ACHN (cell line): Measurements from ENCODE around the gene PGF.

Experiments used
- DNase-seq: peaks from one replicate; pipeline ENCODE4 v3.0.0-alpha.2; 2015
- in situ Hi-C: cut with HindIII; loops from 2 replicates; pipeline ENCODE4 v1.10.0; 2017; ENCODE audit warnings: low sequenced_read_pairs, low pct_ligation_motif_present, low pct_unique_long_range_greater_than_20kb

PGF gene

GRCh38 chr14:74979442-74980397 is 24.3 kb upstream of the PGF start:
- peak; percentile 8 for DNase-seq
- in situ Hi-C loops: no loop called here

DNA sequence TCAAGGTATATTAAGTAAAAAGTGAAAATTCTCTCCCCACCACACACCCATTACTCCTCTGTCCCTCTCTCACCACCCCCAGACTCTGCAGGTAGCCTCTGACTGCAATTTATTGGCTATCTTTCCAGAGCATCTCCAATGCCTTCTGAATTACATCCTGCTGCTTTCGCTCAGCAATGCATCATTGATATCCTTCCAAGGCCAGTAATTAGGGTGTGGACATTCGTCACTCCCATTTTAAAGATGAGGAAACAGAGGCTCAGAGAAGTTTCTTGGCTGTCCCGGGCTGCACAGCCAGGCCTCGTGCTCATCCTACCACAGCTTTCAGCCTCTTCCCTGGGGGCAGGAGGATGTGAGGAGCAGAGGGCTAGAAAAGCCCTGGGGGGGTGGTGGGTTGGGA is 23.6 kb upstream of the PGF start:
- no peak for DNase-seq
- in situ Hi-C loops: no loop called here

DNA sequence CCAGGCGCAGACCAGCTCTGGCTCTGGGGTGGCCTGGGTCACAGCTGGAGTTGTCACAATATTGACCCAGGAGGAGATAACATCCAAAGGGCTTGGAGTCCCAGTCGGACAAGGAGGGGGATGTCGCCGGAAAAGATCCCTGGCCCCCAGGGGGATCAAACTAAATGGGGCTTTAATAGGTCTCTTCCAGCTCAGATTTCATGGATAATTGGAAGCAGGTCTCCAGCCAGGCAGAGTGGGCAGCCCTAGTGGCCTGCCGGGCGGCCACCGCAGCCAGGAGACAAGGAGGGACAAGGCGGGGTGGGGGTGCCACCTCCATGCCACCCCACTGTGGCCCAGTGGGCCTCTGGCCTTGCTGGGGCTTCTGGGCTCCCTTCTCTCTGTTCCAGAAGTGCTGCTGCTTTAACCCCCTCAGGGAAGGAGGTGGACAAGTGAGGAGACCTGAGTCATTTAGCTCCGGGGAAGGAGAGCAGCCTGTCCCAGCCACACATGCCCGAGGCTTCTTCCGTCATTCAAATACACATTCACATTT is 23.1 kb upstream of the PGF start:
- in situ Hi-C loops: no loop called here
- no peak for DNase-seq

DNA sequence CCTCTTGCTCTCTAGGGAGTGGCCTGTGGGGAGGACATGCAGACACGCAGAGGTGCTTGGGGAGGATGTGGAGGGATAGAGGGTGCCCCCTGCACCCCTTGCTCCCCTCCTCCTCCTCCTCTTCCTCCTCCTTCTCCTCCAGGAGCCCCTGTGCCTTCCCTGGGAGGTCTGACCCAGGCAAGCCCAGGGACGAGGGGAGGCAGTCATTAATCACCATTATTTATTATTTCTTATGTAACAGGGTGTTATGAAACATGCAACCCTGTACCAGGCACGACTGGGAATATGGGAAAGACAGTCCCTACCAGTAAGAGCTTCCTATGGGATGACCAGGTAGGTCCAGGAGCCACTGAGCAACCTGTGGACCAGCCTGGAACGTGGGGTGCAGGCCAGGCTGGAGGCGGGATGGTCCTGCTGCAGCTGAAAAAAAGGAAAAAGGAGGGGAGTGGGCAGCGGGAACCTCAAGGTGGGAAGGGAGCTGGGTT is 22.5 kb upstream of the PGF start:
- in situ Hi-C loops: no loop called here
- no peak for DNase-seq

- in situ Hi-C loops: no loop called here
Measured at GRCh38 chr14:74977164-74977900, 21.9 kb upstream of the PGF start.

DNA sequence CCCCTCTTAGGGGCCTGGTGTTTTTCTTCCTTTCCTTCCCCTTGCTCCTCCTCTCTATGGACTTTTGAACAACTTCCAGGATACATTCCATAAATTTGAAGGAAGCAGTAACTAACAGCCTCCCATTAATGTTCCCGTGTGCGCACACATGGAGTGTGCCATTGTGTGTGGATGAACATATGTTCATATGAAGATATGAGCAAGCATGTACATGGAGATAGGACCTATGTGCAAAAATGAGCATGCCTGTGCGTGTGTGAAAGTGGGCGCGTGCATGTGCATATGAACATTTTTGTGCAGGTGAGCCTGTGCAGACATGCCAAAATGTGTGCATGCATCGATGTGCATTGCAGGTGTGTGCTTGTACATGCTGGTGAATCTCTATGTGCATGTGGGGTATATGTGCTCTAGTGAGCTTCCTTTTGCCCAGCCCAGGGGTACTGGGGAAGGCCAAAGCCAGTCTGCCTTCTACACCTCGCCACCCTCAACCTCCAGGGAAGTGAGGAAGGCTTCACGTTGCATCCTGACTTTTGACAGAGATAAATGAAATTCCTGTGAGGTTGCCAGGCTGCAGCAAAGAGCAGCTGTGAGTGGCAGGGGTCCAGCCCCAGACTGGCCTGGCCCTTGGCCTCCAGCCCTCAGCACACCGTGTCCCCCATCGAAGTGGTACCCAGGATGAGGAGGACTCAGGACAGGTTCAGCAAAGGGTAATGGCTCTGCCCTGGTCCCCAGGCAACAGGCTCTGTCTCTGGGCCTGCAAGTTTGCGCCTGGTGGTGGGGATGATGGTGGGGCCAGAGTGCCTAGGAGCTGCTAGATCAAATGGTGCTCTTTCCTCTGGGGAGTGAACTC is 21.1 kb upstream of the PGF start:
- in situ Hi-C loops: no loop called here
- no peak for DNase-seq

More at GRCh38 chr14:74977164-74977900, 21.9 kb upstream of the PGF start:
- no peak for DNase-seq

DNA sequence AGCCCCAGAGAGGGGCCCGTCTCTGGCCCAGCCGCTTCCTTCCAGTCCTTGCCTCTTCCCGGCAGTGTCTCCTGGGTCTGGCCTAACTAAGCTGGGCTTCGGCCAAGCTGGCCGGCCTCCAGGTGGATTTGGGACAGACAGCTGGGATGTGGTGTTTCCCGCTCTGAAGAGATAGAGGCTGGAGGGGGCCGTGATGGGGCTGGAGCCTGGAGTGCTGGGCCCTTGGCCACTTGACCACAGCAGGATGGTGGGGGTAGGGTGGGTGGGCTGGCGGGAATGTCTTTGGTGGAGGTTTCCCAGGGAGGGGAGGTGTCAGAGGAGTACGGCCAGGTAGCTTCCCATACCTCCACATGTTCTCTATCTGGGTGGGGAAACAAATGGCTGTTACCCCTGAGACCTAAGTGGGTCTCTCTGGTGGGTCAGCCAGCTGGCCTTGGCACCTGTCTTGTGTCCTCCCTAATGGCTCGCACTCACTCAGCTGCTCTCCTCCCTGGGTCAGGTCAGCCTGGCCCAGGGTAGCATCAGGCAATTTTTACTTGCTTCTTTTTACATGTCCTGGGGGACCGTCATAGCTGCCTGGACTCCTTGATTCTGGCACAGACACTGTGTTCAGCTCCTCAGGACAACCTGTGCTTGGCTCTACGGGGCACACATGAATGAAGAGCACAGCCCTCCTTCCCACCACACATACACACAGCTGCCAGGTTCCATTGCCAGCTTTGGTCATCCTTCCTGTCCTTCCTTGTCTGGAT is 19.8 kb upstream of the PGF start:
- in situ Hi-C loops: no loop called here
- DNase-seq: no peak

DNA sequence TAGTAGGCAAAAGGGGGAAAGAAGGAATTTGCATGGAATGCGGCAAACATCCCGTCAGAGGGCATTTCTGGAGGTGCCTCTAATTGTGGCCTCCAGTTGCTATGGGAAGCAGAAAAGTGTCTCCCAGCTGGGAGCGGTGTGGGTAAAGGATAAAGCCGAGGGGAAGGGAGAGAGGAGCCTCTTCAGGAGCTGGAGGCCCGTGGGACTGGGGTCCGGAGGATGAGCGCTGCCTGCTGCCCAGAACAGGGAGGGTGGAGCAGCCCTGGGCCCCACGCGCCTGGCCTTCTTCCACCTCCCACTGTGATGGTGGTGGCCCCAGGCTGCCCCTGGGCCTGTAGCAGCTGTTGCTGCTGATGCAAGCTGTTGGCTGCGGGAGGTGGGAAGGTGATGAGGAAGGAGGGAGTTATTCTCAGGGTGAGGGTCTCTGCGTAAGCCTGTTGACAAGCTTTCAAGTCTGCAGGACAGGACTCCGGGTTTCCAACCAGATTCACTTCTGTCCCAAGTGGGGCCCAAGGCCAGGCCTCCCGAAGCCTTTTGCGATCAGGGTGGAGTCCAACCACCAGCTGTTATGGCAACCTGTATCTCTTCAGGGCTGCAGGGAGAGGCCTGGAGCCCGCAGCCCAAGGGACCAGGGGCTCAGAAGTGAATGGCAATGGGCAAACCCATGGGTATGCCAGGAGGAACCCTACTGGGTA is 19.1 kb upstream of the PGF start:
- in situ Hi-C loops: no loop called here
- DNase-seq: no peak

- in situ Hi-C loops: no loop called here
- DNase-seq: no peak
Measured at GRCh38 chr14:74973905-74974363, 18.5 kb upstream of the PGF start.

DNA sequence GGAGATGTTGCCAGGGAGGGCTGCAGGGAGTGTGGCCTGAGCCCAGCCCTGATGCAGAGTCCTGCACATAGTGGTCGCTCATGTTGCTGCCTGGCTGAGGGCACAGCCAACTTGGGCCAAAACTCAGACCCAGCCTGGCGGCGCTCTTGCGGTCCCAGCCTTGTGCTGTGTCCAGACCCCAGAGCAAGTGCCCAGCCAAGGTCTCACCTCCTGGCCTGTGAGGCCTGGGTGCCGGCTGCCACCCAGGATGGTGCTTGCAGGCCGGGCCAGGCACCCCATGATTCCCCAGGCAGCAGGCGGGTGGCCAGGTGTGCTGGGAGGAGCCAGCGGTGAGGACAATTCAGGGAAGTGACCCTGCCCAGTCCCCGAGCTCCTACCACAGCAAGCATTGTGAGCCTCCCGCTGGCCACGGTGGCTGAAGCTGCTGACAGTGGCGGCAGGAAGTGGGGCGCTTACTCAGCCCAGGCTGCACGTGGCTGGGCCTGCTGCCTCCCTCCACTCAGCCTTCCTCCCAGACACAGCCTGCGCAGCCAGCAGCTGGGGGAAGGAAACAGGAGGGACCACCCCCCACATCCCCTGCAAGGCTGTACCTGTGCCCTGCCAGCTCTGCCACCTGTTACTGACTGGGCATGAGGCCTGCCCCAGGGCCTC is 17.7 kb upstream of the PGF start:
- in situ Hi-C loops: no loop called here
- DNase-seq: no peak

- in situ Hi-C loops: no loop called here
- DNase-seq: no peak
Measured at GRCh38 chr14:74968811-74969210, 13.4 kb upstream of the PGF start.

- in situ Hi-C loops: no loop called here
- DNase-seq: no peak
Measured at GRCh38 chr14:74965486-74966153, 10.2 kb upstream of the PGF start.

GRCh38 chr14:74964787-74965485 is 9.5 kb upstream of the PGF start:
- DNase-seq: no peak
- in situ Hi-C loops: no loop called here

- in situ Hi-C loops: no loop called here
- DNase-seq: no peak
Measured at GRCh38 chr14:74963705-74964271, 8.4 kb upstream of the PGF start.

DNA sequence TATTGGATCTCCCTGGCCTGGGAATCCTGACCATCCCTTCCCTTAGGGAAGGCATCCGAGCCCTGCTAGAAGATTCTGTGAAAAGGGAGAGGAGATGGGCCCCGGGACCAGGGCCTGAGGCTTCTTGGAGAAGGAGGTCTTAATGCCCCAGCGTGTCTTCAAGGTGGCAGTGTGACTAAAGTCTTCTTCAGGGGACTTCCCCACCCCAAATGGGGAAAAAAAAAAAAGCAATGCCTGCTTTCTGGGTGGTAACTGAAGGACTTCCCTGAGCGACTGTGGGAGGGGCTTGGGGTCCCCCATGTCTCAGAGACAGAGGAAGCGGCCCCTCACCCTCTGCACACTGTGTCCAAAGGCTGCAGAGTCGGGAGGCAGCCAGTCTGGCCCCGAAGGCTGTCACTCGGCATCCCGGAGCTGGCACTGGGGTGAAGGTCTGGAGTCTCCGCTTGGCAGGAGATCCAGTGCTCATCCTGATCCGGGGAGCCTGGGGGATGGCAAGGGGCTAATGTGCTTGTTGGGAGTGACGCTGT is 7.8 kb upstream of the PGF start:
- DNase-seq: no peak
- in situ Hi-C loops: no loop called here
